Activated B cell treated with CpG ODN at 0.5 μM for 24 hours (primary cell): Measurements from ENCODE around the gene NUDT22. TPM values are rescaled to one million over a fixed set of nuclear protein-coding genes. Genes with fewer than 3 reads are reported as not detected.
A peak's percentile ranks its signal among the peaks of the same experiment; 100 is the strongest.

ENCODE experiments used
- ATAC-seq: fragments of 200-7000 bp; cut with Tn5 transposase; one replicate; pipeline ENCODE4 v1.10.0; 2021; ENCODE audit warnings: low read depth, mild to moderate bottlenecking, moderate library complexity
- CTCF ChIA-PET: fragments of 350-600 bp; sonication (Branson Sonifier 250); formaldehyde crosslinking; loops from one replicate; lab custom pipeline; 2021; ENCODE audit warnings: antibody characterized with exemption; lab: Charles Lee
- POLR2A ChIA-PET: fragments of 350-600 bp; sonication (Branson Sonifier 250); formaldehyde crosslinking; loops from one replicate; lab custom pipeline; 2021; ENCODE audit warnings: antibody characterized with exemption; lab: Charles Lee
- DNase-seq: peaks from one replicate; pipeline ENCODE4 v3.0.0; 2022
- H3K27ac Mint-ChIP-seq: one replicate; pipeline ENCODE4 v1.8.0; 2020; ENCODE audit warnings: mixed read lengths
- H3K27me3 Mint-ChIP-seq: one replicate; pipeline ENCODE4 v1.8.0; 2021; ENCODE audit warnings: mixed read lengths
- H3K36me3 Mint-ChIP-seq: one replicate; pipeline ENCODE4 v1.8.0; 2021; ENCODE audit warnings: low read depth, mixed read lengths
- H3K4me1 Mint-ChIP-seq: one replicate; pipeline ENCODE4 v1.8.0; 2021; ENCODE audit warnings: mixed read lengths
- H3K4me3 Mint-ChIP-seq: one replicate; pipeline ENCODE4 v1.8.0; 2020; ENCODE audit warnings: mild to moderate bottlenecking, mixed read lengths
- H3K9me3 Mint-ChIP-seq: one replicate; pipeline ENCODE4 v1.8.0; 2020; ENCODE audit warnings: mixed read lengths
- intact Hi-C: fragments of 100-400 bp; cut with micrococcal nuclease; formaldehyde crosslinking; loops from one replicate; pipeline ENCODE4 v1.15.1; 2024
- total RNA-seq: library from RNA; stranded (reverse); gene quantifications from 2 replicates; pipeline ENCODE4 v1.2.3, GENCODE V29; 2022
- TF ChIP-seq, protein P1 (sequence below): fragments of 200-600 bp; IDR thresholded peaks from one replicate; pipeline ENCODE4 v1.8.0; 2022; ENCODE audit warnings: antibody characterized with exemption, mild to moderate bottlenecking

Gene NUDT22
- total RNA-seq, 1 donor from 2014 or later, result 95.3 TPM

- peaks cover 74% of the 10 kb centered on the region for H3K4me1 Mint-ChIP-seq
- TF ChIP-seq, protein P1, sequence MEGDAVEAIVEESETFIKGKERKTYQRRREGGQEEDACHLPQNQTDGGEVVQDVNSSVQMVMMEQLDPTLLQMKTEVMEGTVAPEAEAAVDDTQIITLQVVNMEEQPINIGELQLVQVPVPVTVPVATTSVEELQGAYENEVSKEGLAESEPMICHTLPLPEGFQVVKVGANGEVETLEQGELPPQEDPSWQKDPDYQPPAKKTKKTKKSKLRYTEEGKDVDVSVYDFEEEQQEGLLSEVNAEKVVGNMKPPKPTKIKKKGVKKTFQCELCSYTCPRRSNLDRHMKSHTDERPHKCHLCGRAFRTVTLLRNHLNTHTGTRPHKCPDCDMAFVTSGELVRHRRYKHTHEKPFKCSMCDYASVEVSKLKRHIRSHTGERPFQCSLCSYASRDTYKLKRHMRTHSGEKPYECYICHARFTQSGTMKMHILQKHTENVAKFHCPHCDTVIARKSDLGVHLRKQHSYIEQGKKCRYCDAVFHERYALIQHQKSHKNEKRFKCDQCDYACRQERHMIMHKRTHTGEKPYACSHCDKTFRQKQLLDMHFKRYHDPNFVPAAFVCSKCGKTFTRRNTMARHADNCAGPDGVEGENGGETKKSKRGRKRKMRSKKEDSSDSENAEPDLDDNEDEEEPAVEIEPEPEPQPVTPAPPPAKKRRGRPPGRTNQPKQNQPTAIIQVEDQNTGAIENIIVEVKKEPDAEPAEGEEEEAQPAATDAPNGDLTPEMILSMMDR, result no peak
These were observed 15.7 kb downstream of the NUDT22 start for GRCh38 chr11:64241491-64242374.

DNA sequence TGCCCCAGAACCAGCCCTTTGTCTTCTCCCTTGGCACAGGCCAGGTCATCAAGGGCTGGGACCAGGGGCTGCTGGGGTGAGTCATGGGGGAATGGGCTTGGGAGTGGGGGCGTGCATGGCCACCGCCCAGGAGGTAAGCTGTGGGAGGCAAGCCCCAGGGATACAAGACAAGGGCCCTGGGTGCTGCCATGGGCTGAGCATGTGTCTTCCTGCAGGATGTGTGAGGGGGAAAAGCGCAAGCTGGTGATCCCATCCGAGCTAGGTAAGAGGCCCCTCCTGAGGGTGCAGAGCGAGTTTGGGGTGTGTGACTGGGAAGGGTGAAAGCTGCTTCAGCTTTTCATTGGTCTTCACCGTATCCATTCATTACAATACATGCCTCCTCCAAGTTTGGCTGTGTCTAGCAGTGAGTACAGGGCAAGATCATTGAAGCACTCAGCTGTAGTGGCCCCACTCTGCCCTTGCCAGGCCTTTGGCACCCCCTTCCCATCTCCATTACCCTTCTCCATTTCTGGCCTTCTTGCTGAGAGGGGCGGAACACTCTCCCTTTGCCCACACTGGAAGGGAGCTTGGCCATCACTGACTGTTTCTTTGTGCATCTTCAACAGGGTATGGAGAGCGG is 17.3 kb downstream of the NUDT22 start:
- ATAC-seq (no peak), DNase-seq (no peak)
- POLR2A ChIA-PET, result interaction anchor here (0.6 to 8.7 kb wide), 11 partner anchors 9 to 74 kb away, joined by 3 to 127 read pairs (median 16); partner anchors contain the start of genes DNAJC4, FERMT3, NUDT22 and PRDX5
- Mint-ChIP-seq H3K27me3 (no peaks in the 10 kb centered on the region), H3K9me3 (no peaks in the 10 kb centered on the region), H3K4me3 (peak overlapping the region; percentile 38), H3K4me1 (peaks cover 62% of the 10 kb centered on the region), H3K36me3 (peaks cover 40% of the 10 kb centered on the region), H3K27ac (peak overlapping the region; percentile 53)
- TF ChIP-seq, protein P1, result no peak
- CTCF ChIA-PET, result interaction anchor here (0.9 to 6.2 kb wide), 4 partner anchors 37 to 112 kb away, joined by 3 to 37 read pairs (median 3); partner anchors contain the start of gene FERMT3
- intact Hi-C loops, result loop anchor here (5.0 to 10.0 kb wide), 2 partner anchors 256 to 531 kb away; partner anchors contain the start of genes OTUB1 and SF1

More at GRCh38 chr11:64241491-64242374, 15.7 kb downstream of the NUDT22 start:
- Mint-ChIP-seq H3K36me3 (peaks cover 54% of the 10 kb centered on the region), H3K9me3 (no peaks in the 10 kb centered on the region), H3K27ac (peak overlapping the region; percentile 98), H3K27me3 (no peaks in the 10 kb centered on the region), H3K4me3 (peak overlapping the region; percentile 91)
- DNase-seq, result peak; percentile 27
- intact Hi-C loops, result loop anchor here (1.0 to 10.0 kb wide), 9 partner anchors 10 to 533 kb away; partner anchors contain the start of genes CCDC88B, ESRRA, GPR137 and OTUB1
- no peak for ATAC-seq
- CTCF ChIA-PET, result interaction anchor here (0.7 to 6.2 kb wide), 5 partner anchors 9 to 59 kb away, joined by 3 to 37 read pairs (median 3); partner anchors contain the start of genes FERMT3 and STIP1
- POLR2A ChIA-PET, result interaction anchor here (0.5 to 8.7 kb wide), 26 partner anchors 8 to 1650 kb away, joined by 3 to 127 read pairs (median 7); partner anchors contain the start of genes BAD, CCDC88B, DNAJC4 and ESRRA

- Mint-ChIP-seq H3K4me1 (peaks cover 54% of the 10 kb centered on the region), H3K9me3 (no peaks in the 10 kb centered on the region), H3K4me3 (no peak overlapping the region), H3K27me3 (no peaks in the 10 kb centered on the region), H3K27ac (peak overlapping the region; percentile 53), H3K36me3 (peaks cover 34% of the 10 kb centered on the region)
- CTCF ChIA-PET, result interaction anchor here (1.0 to 6.2 kb wide), 3 partner anchors 38 to 59 kb away, joined by 3 to 37 read pairs (median 3); partner anchors contain the start of gene FERMT3
- POLR2A ChIA-PET, result interaction anchor here (0.9 to 8.7 kb wide), 6 partner anchors 10 to 73 kb away, joined by 3 to 127 read pairs (median 32); partner anchors contain the start of genes DNAJC4, FERMT3, NUDT22 and PRDX5
- DNase-seq, result no peak
- ATAC-seq, result no peak
- intact Hi-C loops, result loop anchor here (5.0 to 10.0 kb wide), 2 partner anchors 257 to 531 kb away; partner anchors contain the start of genes OTUB1 and SF1
- TF ChIP-seq, protein P1, result no peak
These were observed 18.0 kb downstream of the NUDT22 start for GRCh38 chr11:64244107-64244506.

- Mint-ChIP-seq H3K4me3 (peak overlapping the region; percentile 90), H3K36me3 (peaks cover 30% of the 10 kb centered on the region), H3K9me3 (no peaks in the 10 kb centered on the region), H3K27ac (peak overlapping the region; percentile 87), H3K4me1 (peaks cover 46% of the 10 kb centered on the region), H3K27me3 (no peaks in the 10 kb centered on the region)
- TF ChIP-seq, protein P1, result no peak
- ATAC-seq, result no peak
- DNase-seq, result no peak
- CTCF ChIA-PET, result interaction anchor here (1.0 to 6.2 kb wide), 3 partner anchors 39 to 60 kb away, joined by 3 to 37 read pairs (median 4); partner anchors contain the start of gene FERMT3
- intact Hi-C loops, result loop anchor here (1.0 to 10.0 kb wide), 3 partner anchors 97 to 530 kb away; partner anchors contain the start of genes OTUB1 and SF1
- POLR2A ChIA-PET, result interaction anchor here (0.5 to 8.7 kb wide), 23 partner anchors 10 to 1812 kb away, joined by 3 to 127 read pairs (median 5); partner anchors contain the start of genes BAD, ESRRA, FERMT3 and NUDT22
These were observed 18.9 kb downstream of the NUDT22 start for GRCh38 chr11:64244966-64245365.
